HG03103 (cell line): Measurements from ENCODE around the gene ASPA.
"Not testable (repeated sequence)": the region's sequence is repeated elsewhere in the genome, so short reads cannot be mapped to it uniquely, and the experiment has no call there.

ENCODE experiments used
- ATAC-seq: cut with Tn5 transposase; IDR thresholded peaks from one replicate; pipeline ENCODE4 v1.9.1; 2021; ENCODE audit warnings: low read depth; ENCODE audit not compliant: unreplicated experiment

ASPA gene

GRCh38 chr17:3507071-3507470, 31.3 kb downstream of the ASPA start:
- no peak for ATAC-seq

GRCh38 chr17:3507869-3508268, 32.1 kb downstream of the ASPA start:
- no peak for ATAC-seq

- no peak for ATAC-seq
These were observed 34.3 kb downstream of the ASPA start for GRCh38 chr17:3510090-3510489.

GRCh38 chr17:3511852-3512504, 36.2 kb downstream of the ASPA start:
- no peak for ATAC-seq

- ATAC-seq, result no peak
These were observed 36.8 kb downstream of the ASPA start for GRCh38 chr17:3512505-3513171.

- ATAC-seq, result no peak
These were observed 37.7 kb downstream of the ASPA start for GRCh38 chr17:3513305-3514035.

GRCh38 chr17:3514167-3514566, 38.4 kb downstream of the ASPA start:
- not testable (repeated sequence) for ATAC-seq

GRCh38 chr17:3514873-3515272, 39.1 kb downstream of the ASPA start:
- no peak for ATAC-seq

- ATAC-seq, result not testable (repeated sequence)
These were observed 43.7 kb downstream of the ASPA start for GRCh38 chr17:3519472-3519871.

GRCh38 chr17:3524024-3524423, 48.2 kb downstream of the ASPA start:
- no peak for ATAC-seq

- ATAC-seq, result no peak
These were observed 50.7 kb downstream of the ASPA start for GRCh38 chr17:3526491-3526890.

GRCh38 chr17:3526971-3527370, 51.2 kb downstream of the ASPA start:
- ATAC-seq, result no peak

- ATAC-seq, result no peak
These were observed 51.7 kb downstream of the ASPA start for GRCh38 chr17:3527468-3527867.

GRCh38 chr17:3527896-3528295, 52.1 kb downstream of the ASPA start:
- no peak for ATAC-seq

GRCh38 chr17:3528403-3528851, 52.6 kb downstream of the ASPA start:
- ATAC-seq, result no peak

- no peak for ATAC-seq
These were observed 53.2 kb downstream of the ASPA start for GRCh38 chr17:3528880-3529511.

- no peak for ATAC-seq
These were observed 54.3 kb downstream of the ASPA start for GRCh38 chr17:3529817-3530741.

GRCh38 chr17:3531266-3532101, 55.7 kb downstream of the ASPA start:
- no peak for ATAC-seq
